ENCODE measurements around the gene SLC7A4.
"Not testable (repeated sequence)": the region's sequence is repeated elsewhere in the genome, so short reads cannot be mapped to it uniquely, and the experiment has no call there.

DNA sequence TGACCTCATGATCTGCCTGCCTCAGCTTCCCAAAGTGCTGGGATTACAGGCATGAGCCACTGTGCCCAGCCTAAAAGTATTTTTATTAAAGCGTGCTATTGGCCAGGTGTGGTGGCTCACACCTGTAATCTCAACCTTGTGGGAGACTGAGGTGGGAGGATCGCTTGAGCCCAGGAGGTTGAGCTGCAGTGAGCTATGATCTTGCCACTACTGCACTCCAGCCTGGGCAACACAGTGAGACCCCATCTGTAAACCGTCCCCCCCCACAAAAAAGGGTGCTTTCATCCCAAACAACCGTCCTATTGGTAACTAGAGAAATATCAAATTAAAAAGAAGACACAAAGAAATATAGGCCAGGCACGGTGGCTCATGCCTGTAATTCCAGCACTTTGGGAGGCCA, 6.8 kb upstream of the SLC7A4 start:
- TF ChIP-seq, protein P1, sequence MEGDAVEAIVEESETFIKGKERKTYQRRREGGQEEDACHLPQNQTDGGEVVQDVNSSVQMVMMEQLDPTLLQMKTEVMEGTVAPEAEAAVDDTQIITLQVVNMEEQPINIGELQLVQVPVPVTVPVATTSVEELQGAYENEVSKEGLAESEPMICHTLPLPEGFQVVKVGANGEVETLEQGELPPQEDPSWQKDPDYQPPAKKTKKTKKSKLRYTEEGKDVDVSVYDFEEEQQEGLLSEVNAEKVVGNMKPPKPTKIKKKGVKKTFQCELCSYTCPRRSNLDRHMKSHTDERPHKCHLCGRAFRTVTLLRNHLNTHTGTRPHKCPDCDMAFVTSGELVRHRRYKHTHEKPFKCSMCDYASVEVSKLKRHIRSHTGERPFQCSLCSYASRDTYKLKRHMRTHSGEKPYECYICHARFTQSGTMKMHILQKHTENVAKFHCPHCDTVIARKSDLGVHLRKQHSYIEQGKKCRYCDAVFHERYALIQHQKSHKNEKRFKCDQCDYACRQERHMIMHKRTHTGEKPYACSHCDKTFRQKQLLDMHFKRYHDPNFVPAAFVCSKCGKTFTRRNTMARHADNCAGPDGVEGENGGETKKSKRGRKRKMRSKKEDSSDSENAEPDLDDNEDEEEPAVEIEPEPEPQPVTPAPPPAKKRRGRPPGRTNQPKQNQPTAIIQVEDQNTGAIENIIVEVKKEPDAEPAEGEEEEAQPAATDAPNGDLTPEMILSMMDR (IDR thresholded peaks at IDR 0.05; ENCODE audit: borderline replicate concordance, extremely low read depth, low read length, poor library complexity, severe bottlenecking), result not testable (repeated sequence)
- TF ChIP-seq EZH2 (IDR thresholded peaks at IDR 0.05; ENCODE audit: borderline replicate concordance, low read depth, low read length, severe bottlenecking), result not testable (repeated sequence)

Data from DND-41 (cell line).